HepG2 (cell line): ENCODE measurements around the gene TOMM40L. TPM values are rescaled to one million over a fixed set of nuclear protein-coding genes. Genes with fewer than 3 reads are reported as not detected.

Experiments used
- HES4 ChIP-seq: sonication (generic); formaldehyde crosslinking; IDR thresholded peaks from 2 replicates; pipeline ENCODE4 v1.9.0; 2021; ENCODE audit warnings: mild to moderate bottlenecking, missing genetic modification reagents, borderline replicate concordance
- MXI1 ChIP-seq: IDR thresholded peaks from 3 replicates; pipeline ENCODE4 v1.6.1; 2012; ENCODE audit warnings: low read depth, low read length, inconsistent platforms, borderline replicate concordance
- NFKB2 ChIP-seq: sonication (generic); formaldehyde crosslinking; IDR thresholded peaks from 2 replicates; pipeline ENCODE4 v1.4.0; 2020; ENCODE audit warnings: missing genetic modification reagents, borderline replicate concordance
- NR2F2 ChIP-seq: IDR thresholded peaks from 2 replicates; pipeline ENCODE4 v1.6.1; 2012; ENCODE audit warnings: low read depth, inconsistent platforms, borderline replicate concordance
- PAWR ChIP-seq: sonication (generic); formaldehyde crosslinking; IDR thresholded peaks from 2 replicates; pipeline ENCODE4 v1.4.0; 2020; ENCODE audit warnings: missing genetic modification reagents, mild to moderate bottlenecking, borderline replicate concordance
- ZBTB42 ChIP-seq: sonication (generic); formaldehyde crosslinking; IDR thresholded peaks from 2 replicates; pipeline ENCODE4 v1.5.0; 2020; ENCODE audit warnings: mild to moderate bottlenecking, missing genetic modification reagents
- ZNF124 ChIP-seq: sonication (generic); formaldehyde crosslinking; IDR thresholded peaks from 2 replicates; pipeline ENCODE4 v1.4.0; 2020; ENCODE audit warnings: missing genetic modification reagents
- ZNF713 ChIP-seq: sonication (generic); formaldehyde crosslinking; IDR thresholded peaks from 2 replicates; pipeline ENCODE4 v1.4.0; 2020; ENCODE audit warnings: mild to moderate bottlenecking, missing genetic modification reagents
- ZNF788 ChIP-seq: sonication (generic); formaldehyde crosslinking; IDR thresholded peaks from 2 replicates; pipeline ENCODE4 v1.5.0; 2020; ENCODE audit warnings: mild to moderate bottlenecking, missing genetic modification reagents, borderline replicate concordance
- ZNF816 ChIP-seq: sonication (generic); formaldehyde crosslinking; IDR thresholded peaks from 2 replicates; pipeline ENCODE4 v1.8.0; 2022; ENCODE audit warnings: missing genetic modification reagents, mild to moderate bottlenecking, borderline replicate concordance
- ZNF878 ChIP-seq: sonication (generic); formaldehyde crosslinking; IDR thresholded peaks from 2 replicates; pipeline ENCODE4 v1.8.1; 2023; ENCODE audit warnings: mild to moderate bottlenecking, missing genetic modification reagents, moderate library complexity
- polyA plus RNA-seq, 8 experiments: library from polyadenylated mRNA; depleted of rRNA in 3 of 8; stranded (reverse) in 7 of 8; unstranded in 1 of 8; fragments of >200 nt; fragmentation: Illumina TruSeq in 4 of 8; extraction: Trizol in 4 of 8; gene quantifications; 2 replicates each; pipeline versions ENCODE4 v1.2.1 to v1.2.3, GENCODE V29; 2011 to 2016; ENCODE audit warnings: low read depth in 4 of 8, missing spikeins in 1 of 8, mixed read lengths in 1 of 8; ENCODE audit not compliant: insufficient read depth in 1 of 8
- total RNA-seq, 5 experiments: library from RNA; depleted of rRNA; stranded (reverse); fragments of >200 nt; fragmentation: Illumina TruSeq; extraction: Trizol; gene quantifications; 2 replicates each; pipeline ENCODE4 v1.2.3, GENCODE V29; 2016; ENCODE audit warnings: low read depth in 1 of 5
- TF ChIP-seq, protein P1 (sequence below): sonication (generic); formaldehyde crosslinking; IDR thresholded peaks from 2 replicates; pipeline ENCODE4 v1.4.0; 2020; ENCODE audit warnings: missing genetic modification reagents, borderline replicate concordance
- TF ChIP-seq, protein P2 (sequence below): sonication (generic); formaldehyde crosslinking; IDR thresholded peaks from 2 replicates; pipeline ENCODE4 v1.4.0; 2020; ENCODE audit warnings: mild to moderate bottlenecking, missing genetic modification reagents, borderline replicate concordance
- TF ChIP-seq, protein P3 (sequence below): IDR thresholded peaks from 2 replicates; pipeline ENCODE4 v1.6.1; 2012; ENCODE audit warnings: inconsistent platforms
- TF ChIP-seq, protein P4 (sequence below): sonication (generic); formaldehyde crosslinking; IDR thresholded peaks from 2 replicates; pipeline ENCODE4 v1.4.0; 2020; ENCODE audit warnings: missing genetic modification reagents
- TF ChIP-seq, protein P5 (sequence below): sonication (generic); formaldehyde crosslinking; IDR thresholded peaks from 2 replicates; pipeline ENCODE4 v1.4.0; 2020; ENCODE audit warnings: missing genetic modification reagents

TOMM40L gene
- total and polyA plus RNA-seq, 2 of the 13 experiments (the other 11 are each of a cell fraction or from before 2014, with no cell fraction given): 14.1 to 26.2 TPM

DNA sequence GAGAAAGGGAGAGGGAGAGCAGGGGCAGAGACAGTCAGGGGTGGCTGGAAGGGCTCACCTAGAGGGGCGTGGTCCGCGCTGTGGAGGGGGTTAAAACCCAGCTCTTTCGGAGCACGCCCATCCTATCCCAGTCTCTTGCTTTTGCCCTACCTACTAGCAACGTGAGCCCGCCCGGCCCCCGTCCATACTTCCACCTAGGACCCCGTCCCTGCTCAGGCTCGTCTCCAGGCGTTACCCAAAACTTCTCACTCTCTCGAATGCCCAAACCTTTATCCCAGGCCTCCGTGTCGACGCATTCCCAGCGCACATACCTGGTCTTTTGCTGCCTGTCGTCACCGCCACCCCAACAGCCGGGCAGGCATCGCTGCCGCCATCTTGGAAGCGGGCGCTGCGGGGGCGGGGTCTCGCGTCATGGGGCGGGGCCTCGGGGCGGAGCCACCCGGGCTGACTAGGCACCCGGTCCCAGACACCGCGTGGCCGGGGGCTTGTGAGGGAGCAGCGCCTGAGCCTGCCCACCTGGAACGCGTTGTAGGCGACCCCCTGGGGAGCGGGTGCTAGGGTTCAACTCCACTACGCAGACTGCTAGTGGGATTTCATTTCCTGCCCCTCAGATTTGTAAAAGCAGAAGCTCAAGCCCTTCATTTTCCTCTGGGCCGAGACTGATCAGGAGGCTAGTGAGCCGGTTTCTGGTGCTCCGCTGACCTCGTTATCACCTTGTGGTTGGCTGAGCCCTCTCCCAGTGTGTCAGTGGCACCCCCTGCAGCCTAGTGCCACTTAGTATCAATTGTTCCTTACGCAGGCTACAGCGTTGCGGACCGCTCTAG lies 48.5 kb upstream of the TOMM40L start, which contains the start of gene B4GALT3 (continued):
- TF ChIP-seq, protein P1, sequence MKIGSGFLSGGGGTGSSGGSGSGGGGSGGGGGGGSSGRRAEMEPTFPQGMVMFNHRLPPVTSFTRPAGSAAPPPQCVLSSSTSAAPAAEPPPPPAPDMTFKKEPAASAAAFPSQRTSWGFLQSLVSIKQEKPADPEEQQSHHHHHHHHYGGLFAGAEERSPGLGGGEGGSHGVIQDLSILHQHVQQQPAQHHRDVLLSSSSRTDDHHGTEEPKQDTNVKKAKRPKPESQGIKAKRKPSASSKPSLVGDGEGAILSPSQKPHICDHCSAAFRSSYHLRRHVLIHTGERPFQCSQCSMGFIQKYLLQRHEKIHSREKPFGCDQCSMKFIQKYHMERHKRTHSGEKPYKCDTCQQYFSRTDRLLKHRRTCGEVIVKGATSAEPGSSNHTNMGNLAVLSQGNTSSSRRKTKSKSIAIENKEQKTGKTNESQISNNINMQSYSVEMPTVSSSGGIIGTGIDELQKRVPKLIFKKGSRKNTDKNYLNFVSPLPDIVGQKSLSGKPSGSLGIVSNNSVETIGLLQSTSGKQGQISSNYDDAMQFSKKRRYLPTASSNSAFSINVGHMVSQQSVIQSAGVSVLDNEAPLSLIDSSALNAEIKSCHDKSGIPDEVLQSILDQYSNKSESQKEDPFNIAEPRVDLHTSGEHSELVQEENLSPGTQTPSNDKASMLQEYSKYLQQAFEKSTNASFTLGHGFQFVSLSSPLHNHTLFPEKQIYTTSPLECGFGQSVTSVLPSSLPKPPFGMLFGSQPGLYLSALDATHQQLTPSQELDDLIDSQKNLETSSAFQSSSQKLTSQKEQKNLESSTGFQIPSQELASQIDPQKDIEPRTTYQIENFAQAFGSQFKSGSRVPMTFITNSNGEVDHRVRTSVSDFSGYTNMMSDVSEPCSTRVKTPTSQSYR (CRISPR knock-in tag): peak; percentile 8; the same call in 1 of the 2 replicates
- TF ChIP-seq MXI1 (peak; percentile 93; the same call in 2 of the 3 replicates), ZNF878 (CRISPR knock-in tag) (peak; percentile 44; the same call in 1 of the 2 replicates), HES4 (CRISPR knock-in tag) (peak; percentile 70; the same call in 1 of the 2 replicates), NR2F2 (0 out of 2 replicates have a peak, but pooled peaks have one; percentile 31), NFKB2 (CRISPR knock-in tag) (peak; percentile 88; the same call in 1 of the 2 replicates), ZNF124 (CRISPR knock-in tag) (0 out of 2 replicates have a peak, but pooled peaks have one; percentile 76), PAWR (CRISPR knock-in tag) (peak; percentile 95; the same call in 1 of the 2 replicates), ZNF788 (CRISPR knock-in tag) (no peak), ZNF713 (CRISPR knock-in tag) (no peak), ZBTB42 (no peak; the same call in 1 of the 2 replicates), ZNF816 (no peak)
- TF ChIP-seq, protein P2, sequence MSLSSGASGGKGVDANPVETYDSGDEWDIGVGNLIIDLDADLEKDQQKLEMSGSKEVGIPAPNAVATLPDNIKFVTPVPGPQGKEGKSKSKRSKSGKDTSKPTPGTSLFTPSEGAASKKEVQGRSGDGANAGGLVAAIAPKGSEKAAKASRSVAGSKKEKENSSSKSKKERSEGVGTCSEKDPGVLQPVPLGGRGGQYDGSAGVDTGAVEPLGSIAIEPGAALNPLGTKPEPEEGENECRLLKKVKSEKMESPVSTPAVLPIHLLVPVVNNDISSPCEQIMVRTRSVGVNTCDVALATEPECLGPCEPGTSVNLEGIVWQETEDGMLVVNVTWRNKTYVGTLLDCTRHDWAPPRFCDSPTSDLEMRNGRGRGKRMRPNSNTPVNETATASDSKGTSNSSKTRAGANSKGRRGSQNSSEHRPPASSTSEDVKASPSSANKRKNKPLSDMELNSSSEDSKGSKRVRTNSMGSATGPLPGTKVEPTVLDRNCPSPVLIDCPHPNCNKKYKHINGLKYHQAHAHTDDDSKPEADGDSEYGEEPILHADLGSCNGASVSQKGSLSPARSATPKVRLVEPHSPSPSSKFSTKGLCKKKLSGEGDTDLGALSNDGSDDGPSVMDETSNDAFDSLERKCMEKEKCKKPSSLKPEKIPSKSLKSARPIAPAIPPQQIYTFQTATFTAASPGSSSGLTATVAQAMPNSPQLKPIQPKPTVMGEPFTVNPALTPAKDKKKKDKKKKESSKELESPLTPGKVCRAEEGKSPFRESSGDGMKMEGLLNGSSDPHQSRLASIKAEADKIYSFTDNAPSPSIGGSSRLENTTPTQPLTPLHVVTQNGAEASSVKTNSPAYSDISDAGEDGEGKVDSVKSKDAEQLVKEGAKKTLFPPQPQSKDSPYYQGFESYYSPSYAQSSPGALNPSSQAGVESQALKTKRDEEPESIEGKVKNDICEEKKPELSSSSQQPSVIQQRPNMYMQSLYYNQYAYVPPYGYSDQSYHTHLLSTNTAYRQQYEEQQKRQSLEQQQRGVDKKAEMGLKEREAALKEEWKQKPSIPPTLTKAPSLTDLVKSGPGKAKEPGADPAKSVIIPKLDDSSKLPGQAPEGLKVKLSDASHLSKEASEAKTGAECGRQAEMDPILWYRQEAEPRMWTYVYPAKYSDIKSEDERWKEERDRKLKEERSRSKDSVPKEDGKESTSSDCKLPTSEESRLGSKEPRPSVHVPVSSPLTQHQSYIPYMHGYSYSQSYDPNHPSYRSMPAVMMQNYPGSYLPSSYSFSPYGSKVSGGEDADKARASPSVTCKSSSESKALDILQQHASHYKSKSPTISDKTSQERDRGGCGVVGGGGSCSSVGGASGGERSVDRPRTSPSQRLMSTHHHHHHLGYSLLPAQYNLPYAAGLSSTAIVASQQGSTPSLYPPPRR: peak; percentile 42; the same call in 1 of the 2 replicates
- TF ChIP-seq, protein P3, sequence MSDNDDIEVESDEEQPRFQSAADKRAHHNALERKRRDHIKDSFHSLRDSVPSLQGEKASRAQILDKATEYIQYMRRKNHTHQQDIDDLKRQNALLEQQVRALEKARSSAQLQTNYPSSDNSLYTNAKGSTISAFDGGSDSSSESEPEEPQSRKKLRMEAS: peak; percentile 97
- TF ChIP-seq, protein P4, sequence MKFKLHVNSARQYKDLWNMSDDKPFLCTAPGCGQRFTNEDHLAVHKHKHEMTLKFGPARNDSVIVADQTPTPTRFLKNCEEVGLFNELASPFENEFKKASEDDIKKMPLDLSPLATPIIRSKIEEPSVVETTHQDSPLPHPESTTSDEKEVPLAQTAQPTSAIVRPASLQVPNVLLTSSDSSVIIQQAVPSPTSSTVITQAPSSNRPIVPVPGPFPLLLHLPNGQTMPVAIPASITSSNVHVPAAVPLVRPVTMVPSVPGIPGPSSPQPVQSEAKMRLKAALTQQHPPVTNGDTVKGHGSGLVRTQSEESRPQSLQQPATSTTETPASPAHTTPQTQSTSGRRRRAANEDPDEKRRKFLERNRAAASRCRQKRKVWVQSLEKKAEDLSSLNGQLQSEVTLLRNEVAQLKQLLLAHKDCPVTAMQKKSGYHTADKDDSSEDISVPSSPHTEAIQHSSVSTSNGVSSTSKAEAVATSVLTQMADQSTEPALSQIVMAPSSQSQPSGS: 0 out of 2 replicates have a peak, but pooled peaks have one; percentile 48
- TF ChIP-seq, protein P5, sequence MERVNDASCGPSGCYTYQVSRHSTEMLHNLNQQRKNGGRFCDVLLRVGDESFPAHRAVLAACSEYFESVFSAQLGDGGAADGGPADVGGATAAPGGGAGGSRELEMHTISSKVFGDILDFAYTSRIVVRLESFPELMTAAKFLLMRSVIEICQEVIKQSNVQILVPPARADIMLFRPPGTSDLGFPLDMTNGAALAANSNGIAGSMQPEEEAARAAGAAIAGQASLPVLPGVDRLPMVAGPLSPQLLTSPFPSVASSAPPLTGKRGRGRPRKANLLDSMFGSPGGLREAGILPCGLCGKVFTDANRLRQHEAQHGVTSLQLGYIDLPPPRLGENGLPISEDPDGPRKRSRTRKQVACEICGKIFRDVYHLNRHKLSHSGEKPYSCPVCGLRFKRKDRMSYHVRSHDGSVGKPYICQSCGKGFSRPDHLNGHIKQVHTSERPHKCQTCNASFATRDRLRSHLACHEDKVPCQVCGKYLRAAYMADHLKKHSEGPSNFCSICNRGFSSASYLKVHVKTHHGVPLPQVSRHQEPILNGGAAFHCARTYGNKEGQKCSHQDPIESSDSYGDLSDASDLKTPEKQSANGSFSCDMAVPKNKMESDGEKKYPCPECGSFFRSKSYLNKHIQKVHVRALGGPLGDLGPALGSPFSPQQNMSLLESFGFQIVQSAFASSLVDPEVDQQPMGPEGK: peak; percentile 66
